ENCODE data around the gene PIGN. TPM values are rescaled to one million over a fixed set of nuclear protein-coding genes. Genes with fewer than 3 reads are reported as not detected.
"Not testable (repeated sequence)": the region's sequence is repeated elsewhere in the genome, so short reads cannot be mapped to it uniquely, and the experiment has no call there.

Gene PIGN
- total RNA-seq, 2 experiments from 2014 or later = 25.0 to 28.2 TPM

DNA sequence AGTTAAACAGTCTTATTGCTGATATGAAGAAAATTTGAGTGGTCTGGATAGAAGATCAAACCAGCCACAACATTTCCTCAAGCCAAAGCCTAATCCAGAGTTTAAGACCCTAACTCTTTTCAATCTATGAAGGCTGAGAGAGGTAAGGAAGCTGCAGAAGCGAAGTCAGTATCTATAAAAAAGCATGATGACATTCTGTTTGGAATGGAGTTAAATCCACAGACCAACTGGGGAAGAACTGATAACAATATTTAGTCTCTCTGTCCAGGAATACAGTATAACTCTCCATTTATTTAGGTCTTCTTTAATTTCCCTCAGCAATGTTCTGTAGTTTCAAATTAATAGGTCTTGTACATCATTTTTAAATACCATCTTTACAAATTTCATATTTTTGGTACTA, 16.0 kb downstream of the PIGN start:
- POLR2A ChIA-PET = no interaction called here
- H3K36me3 Mint-ChIP-seq = peaks cover 7% of the 10 kb centered on the region
- no peak for ATAC-seq (ENCODE audit: low read depth)
- H3K9me3 Mint-ChIP-seq = peaks cover 3% of the 10 kb centered on the region
- H3K27ac Mint-ChIP-seq = no peak overlapping the region
- peaks cover 2% of the 10 kb centered on the region for H3K4me1 Mint-ChIP-seq
- H3K4me3 Mint-ChIP-seq = no peak overlapping the region
- H3K27me3 Mint-ChIP-seq = no peaks in the 10 kb centered on the region
- no peak for DNase-seq

DNA sequence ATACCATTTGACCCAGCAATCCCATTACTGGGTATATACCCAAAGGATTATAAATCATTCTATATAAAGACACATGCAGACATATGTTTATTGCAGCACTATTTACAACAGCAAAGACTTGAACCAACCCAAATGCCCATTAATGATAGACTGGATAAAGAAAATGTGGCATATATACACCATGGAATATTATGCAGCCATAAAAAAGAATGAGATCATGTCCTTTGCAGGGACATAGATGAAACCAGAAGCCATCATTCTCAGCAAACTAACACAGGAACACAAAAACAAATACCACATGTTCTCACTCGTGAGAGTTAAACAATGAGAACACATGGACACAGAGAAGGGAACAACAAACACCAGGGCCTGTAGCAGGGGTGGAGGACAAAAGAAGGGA, 20.3 kb downstream of the PIGN start:
- not testable (repeated sequence) for ATAC-seq (ENCODE audit: low read depth); DNase-seq; H3K9me3 Mint-ChIP-seq; H3K27ac Mint-ChIP-seq; H3K27me3 Mint-ChIP-seq; H3K4me1 Mint-ChIP-seq; H3K4me3 Mint-ChIP-seq
- POLR2A ChIA-PET = interaction anchor here (1.2 kb wide), 1 partner anchor 20 kb away, joined by 4 read pairs; the partner anchor contains the start of genes PIGN and RELCH
- peaks cover 19% of the 10 kb centered on the region for H3K36me3 Mint-ChIP-seq

DNA sequence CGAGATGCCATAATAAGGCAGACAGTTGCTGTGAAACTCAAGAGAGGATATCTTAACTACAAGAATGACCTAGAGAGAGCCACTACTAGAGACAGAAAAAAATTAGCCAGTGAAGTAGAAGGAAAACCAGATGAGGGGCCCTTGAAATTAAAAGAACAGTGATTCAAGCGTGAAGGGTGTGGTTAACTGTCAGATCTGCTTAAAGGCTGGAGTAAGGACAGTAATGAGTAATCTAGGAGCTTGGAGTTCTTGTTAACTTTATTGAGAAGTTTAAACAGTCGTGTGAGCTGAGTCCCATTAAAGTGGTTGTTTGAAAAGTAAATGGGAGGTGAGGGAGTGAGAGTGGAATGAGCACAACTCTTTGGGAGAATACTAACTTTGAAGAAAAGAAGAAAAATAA, 21.3 kb downstream of the PIGN start:
- ATAC-seq (ENCODE audit: low read depth) = no peak

DNA sequence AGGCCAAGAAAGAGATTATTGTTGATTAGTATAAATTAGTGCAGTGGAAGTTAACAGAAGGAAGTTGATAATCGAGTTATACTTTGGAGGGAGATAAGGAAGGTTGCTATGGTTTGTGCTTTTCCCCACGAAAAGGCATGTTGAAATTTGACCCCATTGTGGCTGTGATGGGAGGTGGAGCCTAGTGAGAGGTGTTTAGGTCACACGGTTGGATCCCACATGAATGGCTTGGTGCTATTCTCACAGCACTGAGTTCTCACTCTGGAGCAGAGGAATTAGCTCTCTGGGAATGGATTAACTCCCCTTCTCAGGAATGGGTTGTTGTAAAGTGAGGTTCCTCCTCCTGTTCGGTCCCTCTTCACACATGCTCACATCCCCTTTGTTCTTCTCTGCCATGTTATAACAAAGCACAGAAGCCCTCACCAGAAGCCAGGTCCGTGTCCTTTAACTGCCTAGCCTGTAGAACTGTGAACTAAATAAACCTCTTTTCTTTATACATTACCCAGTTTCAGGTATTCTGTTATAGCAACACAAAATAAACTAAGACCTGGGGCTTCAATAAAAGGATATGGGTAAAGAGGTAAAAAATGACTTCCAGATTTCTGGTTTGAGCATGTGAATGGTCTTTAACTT, 21.9 kb downstream of the PIGN start:
- H3K27me3 Mint-ChIP-seq = no peaks in the 10 kb centered on the region
- no peak overlapping the region for H3K27ac Mint-ChIP-seq
- H3K9me3 Mint-ChIP-seq = peaks cover 7% of the 10 kb centered on the region
- peaks cover 3% of the 10 kb centered on the region for H3K4me1 Mint-ChIP-seq
- POLR2A ChIA-PET = interaction anchor here (1.2 kb wide), 1 partner anchor 22 kb away, joined by 4 read pairs; the partner anchor contains the start of genes PIGN and RELCH
- no peak for ATAC-seq (ENCODE audit: low read depth)
- H3K36me3 Mint-ChIP-seq = peaks cover 19% of the 10 kb centered on the region
- no peak overlapping the region for H3K4me3 Mint-ChIP-seq
- DNase-seq = no peak

More for the DNA sequence above, 21.3 kb downstream of the PIGN start:
- DNase-seq = no peak
- POLR2A ChIA-PET = interaction anchor here (1.2 kb wide), 1 partner anchor 21 kb away, joined by 4 read pairs; the partner anchor contains the start of genes PIGN and RELCH
- H3K4me1 Mint-ChIP-seq = peaks cover 3% of the 10 kb centered on the region
- H3K27me3 Mint-ChIP-seq = no peaks in the 10 kb centered on the region
- H3K4me3 Mint-ChIP-seq = no peak overlapping the region
- H3K27ac Mint-ChIP-seq = no peak overlapping the region
- H3K9me3 Mint-ChIP-seq = peaks cover 7% of the 10 kb centered on the region
- H3K36me3 Mint-ChIP-seq = peaks cover 19% of the 10 kb centered on the region

DNA sequence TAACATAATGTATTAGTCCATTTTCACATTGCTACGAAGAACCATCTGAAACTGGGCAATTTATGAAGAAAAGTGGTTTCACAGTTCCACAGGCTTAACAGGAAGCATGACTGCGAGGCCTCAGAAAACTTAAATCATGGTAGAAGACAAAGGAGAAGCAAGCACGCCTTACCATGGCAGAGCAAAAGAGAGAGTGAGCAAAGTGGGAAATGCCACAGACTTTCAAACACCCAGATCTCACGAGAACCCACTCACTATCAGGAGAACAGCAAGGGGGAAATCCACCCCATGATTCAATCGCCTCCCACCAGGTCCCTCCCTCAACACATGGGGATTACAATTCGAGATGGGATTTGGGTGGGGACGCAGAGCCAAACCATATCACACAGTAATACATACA, 22.5 kb downstream of the PIGN start:
- H3K27ac Mint-ChIP-seq = no peak overlapping the region
- H3K4me3 Mint-ChIP-seq = no peak overlapping the region
- H3K36me3 Mint-ChIP-seq = peaks cover 19% of the 10 kb centered on the region
- no peaks in the 10 kb centered on the region for H3K27me3 Mint-ChIP-seq
- H3K9me3 Mint-ChIP-seq = peaks cover 7% of the 10 kb centered on the region
- ATAC-seq (ENCODE audit: low read depth) (no peak), DNase-seq (no peak)
- POLR2A ChIA-PET = no interaction called here
- H3K4me1 Mint-ChIP-seq = peaks cover 3% of the 10 kb centered on the region

DNA sequence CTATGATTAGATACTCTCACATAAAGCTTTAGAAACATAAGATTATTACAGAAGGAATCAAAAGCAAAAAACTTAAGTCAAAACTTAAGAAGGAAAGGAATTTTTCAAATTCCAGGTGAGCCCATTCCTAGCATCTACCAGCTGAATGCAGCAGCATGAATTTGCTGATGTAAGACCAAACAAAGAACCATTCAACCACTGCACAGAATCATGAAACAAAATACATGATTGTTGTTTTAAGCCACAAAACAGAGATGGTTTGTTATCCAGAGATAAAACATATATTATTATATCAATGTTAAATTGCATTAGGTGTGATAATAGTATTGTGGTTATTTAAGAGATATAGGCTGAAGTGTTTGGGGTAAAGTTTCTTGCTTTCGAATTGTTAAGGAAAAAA, 29.0 kb downstream of the PIGN start:
- DNase-seq (no peak), ATAC-seq (ENCODE audit: low read depth) (no peak)
- POLR2A ChIA-PET = no interaction called here
- peaks cover 4% of the 10 kb centered on the region for H3K36me3 Mint-ChIP-seq
- no peaks in the 10 kb centered on the region for H3K27me3 Mint-ChIP-seq
- no peaks in the 10 kb centered on the region for H3K9me3 Mint-ChIP-seq
- no peak overlapping the region for H3K27ac Mint-ChIP-seq
- no peak overlapping the region for H3K4me3 Mint-ChIP-seq
- H3K4me1 Mint-ChIP-seq = no peaks in the 10 kb centered on the region

DNA sequence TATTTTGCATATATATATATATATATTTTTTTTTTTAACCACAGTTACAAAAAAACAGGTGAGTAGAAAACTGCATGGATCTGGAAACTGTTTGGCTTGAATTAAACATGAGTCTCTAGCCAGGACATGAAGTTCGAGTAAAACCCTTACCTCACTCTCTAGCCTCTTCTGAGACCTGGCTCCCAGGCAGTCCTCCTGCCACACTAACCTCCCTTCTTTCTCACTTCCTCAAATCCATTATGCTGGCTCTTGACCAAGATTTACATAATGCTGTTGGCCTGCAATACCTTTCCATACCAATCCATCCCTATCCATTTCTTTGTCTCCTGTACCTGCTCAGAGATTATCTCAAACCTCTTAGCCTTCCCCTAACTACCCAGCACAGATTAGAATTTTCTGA, 34.0 kb downstream of the PIGN start:
- H3K9me3 Mint-ChIP-seq = no peaks in the 10 kb centered on the region
- H3K27ac Mint-ChIP-seq = no peak overlapping the region
- H3K27me3 Mint-ChIP-seq = no peaks in the 10 kb centered on the region
- H3K4me1 Mint-ChIP-seq = no peaks in the 10 kb centered on the region
- no peak for ATAC-seq (ENCODE audit: low read depth)
- no peak for DNase-seq
- peaks cover 8% of the 10 kb centered on the region for H3K36me3 Mint-ChIP-seq
- POLR2A ChIA-PET = no interaction called here
- H3K4me3 Mint-ChIP-seq = no peak overlapping the region

DNA sequence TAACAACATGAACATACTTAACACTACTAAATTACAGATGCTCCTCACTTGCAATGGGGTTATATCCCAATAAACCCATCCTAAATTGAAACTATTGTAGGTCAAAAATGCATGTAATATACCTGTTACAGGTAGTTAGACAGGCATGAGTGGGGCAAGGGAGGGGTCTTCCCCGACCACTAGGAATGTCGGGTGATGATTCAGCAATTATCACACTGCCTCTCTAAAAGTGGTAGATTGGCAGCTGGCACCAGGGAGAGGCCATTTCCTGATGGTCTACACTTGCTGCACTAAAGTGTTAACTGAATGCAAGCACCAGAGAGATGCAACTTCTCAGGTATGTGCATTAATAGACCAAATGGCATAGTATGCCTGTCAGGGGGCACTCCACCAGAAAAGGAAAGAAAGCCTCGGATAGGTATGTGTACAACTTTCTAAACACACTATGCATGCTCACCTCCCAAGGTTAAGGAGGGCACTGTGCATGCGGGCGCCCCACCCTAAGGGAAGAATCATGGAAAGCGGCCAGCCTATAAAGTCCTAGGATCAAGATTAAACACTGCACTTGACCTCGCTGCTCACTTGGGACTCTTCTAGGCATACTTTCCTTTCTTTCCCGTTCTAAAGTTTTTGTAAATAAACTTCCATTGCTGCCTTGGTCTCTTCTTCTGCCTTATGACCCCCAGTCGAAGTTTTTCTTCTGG, 35.6 kb downstream of the PIGN start:
- POLR2A ChIA-PET = no interaction called here
- ATAC-seq (ENCODE audit: low read depth) (no peak), DNase-seq (no peak)
- no peaks in the 10 kb centered on the region for H3K4me1 Mint-ChIP-seq
- peaks cover 10% of the 10 kb centered on the region for H3K36me3 Mint-ChIP-seq
- H3K27ac Mint-ChIP-seq = no peak overlapping the region
- H3K9me3 Mint-ChIP-seq = no peaks in the 10 kb centered on the region
- no peaks in the 10 kb centered on the region for H3K27me3 Mint-ChIP-seq
- H3K4me3 Mint-ChIP-seq = no peak overlapping the region

DNA sequence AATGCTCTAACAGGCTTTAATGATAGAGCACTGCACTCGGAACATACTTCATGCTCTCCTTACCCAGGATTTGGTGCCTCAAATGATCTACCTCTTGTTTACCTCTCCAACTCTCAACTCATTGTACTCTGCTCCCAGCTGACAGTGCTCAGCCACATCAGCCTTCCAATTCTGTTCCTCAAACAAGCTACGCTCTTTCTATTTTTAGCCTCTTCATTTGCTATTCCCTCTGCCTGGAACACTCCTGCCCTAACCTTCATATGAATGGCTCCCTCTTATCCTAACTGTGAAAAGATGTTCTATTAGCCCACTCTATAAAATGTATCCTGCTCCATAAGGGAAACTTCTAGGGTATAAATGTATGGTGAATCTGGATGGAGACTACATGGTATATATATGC, 42.5 kb downstream of the PIGN start:
- peaks cover 2% of the 10 kb centered on the region for H3K4me1 Mint-ChIP-seq
- H3K9me3 Mint-ChIP-seq = no peaks in the 10 kb centered on the region
- no peak overlapping the region for H3K4me3 Mint-ChIP-seq
- peaks cover 7% of the 10 kb centered on the region for H3K36me3 Mint-ChIP-seq
- no peak overlapping the region for H3K27ac Mint-ChIP-seq
- H3K27me3 Mint-ChIP-seq = no peaks in the 10 kb centered on the region
- POLR2A ChIA-PET = no interaction called here
- DNase-seq (no peak), ATAC-seq (ENCODE audit: low read depth) (no peak)

DNA sequence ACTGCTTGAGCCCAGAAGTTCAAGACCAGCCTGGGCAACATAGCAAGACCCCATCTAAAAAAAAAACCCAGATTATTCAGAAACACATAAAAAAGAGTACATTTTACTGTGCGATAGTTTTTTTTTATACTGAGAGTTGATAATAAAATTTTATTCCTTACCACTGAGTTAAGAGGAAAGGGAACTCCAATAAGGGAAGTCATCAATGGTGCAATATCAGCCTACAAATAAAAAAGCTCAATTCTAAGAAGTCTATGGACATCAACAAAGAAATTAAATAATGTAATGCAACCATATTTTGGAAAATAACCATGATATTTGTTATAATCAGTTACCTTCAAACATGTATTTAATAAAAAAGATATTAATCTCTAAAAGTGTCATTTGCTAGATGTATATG, 46.6 kb downstream of the PIGN start:
- H3K4me3 Mint-ChIP-seq = no peak overlapping the region
- no peaks in the 10 kb centered on the region for H3K9me3 Mint-ChIP-seq
- peaks cover 2% of the 10 kb centered on the region for H3K4me1 Mint-ChIP-seq
- no peaks in the 10 kb centered on the region for H3K27me3 Mint-ChIP-seq
- ATAC-seq (ENCODE audit: low read depth) = no peak
- H3K27ac Mint-ChIP-seq = no peak overlapping the region
- no peak for DNase-seq
- POLR2A ChIA-PET = no interaction called here
- H3K36me3 Mint-ChIP-seq = peaks cover 12% of the 10 kb centered on the region

DNA sequence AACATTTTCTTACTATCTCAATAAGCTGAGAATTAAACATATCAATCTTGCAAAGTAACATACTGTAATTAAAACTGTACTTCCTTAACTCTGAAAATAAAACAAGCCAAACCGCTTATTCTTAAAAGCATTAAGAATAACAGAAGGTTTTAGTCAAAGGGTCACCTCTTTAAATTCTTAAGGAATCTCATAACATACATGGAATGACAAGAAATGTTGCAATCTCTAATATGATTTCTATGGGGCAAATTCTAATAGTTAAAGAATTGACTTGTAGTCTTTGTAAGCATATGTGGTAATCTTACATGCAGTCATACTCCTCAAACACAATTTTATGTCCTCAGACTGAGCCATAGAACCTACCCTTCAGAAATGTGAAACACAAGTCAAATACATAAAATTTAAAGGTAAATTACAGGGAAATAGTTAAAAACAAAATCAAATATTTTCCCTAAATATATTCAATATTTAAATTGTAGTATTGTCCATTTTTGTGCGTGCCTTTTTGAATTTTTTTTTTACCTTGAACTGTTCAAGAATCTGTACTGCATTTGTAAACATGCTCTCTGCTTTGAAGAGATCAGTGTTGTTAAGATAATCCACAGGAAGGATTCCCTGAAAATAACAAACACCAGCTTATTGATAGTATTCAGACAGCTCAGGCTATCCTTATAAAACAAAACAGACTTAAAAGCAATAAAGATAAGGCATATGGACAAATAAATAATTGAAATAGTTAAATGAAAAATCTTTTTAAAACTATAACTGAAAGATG, 48.2 kb downstream of the PIGN start:
- H3K27ac Mint-ChIP-seq = no peak overlapping the region
- H3K9me3 Mint-ChIP-seq = no peaks in the 10 kb centered on the region
- H3K36me3 Mint-ChIP-seq = peaks cover 7% of the 10 kb centered on the region
- H3K27me3 Mint-ChIP-seq = no peaks in the 10 kb centered on the region
- H3K4me1 Mint-ChIP-seq = no peaks in the 10 kb centered on the region
- ATAC-seq (ENCODE audit: low read depth) (no peak), DNase-seq (no peak)
- POLR2A ChIA-PET = no interaction called here
- no peak overlapping the region for H3K4me3 Mint-ChIP-seq

DNA sequence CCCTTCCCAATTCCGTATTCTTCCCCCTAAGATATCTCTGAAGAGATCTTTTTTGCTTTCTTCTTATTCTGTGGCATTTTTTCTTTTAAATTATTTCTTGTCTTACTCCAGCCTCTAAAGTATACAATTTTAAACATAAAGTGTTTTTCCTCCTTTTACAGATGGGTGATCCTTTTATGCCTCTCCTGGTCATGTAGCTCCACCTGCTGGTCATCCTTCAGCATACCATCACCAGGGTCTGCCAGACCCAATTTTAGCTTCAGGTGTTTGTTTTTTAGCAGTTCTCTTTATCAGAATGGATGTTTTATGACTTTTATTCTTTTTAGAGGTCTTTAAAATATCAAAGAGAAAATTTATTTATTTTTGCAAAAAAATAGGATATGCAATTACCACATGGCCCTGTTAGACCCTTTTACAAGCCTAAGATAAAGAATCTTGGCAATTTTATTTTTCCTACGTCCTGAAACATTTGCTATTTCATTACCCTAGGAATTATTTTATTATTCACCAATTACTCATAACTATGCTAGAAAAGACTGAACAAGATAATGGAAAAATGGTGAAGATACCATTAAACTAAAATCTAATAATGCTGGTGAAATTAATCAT, 55.5 kb downstream of the PIGN start:
- no peak overlapping the region for H3K27ac Mint-ChIP-seq
- POLR2A ChIA-PET = no interaction called here
- no peaks in the 10 kb centered on the region for H3K27me3 Mint-ChIP-seq
- H3K36me3 Mint-ChIP-seq = no peaks in the 10 kb centered on the region
- no peak overlapping the region for H3K4me3 Mint-ChIP-seq
- H3K4me1 Mint-ChIP-seq = no peaks in the 10 kb centered on the region
- ATAC-seq (ENCODE audit: low read depth) = no peak
- no peaks in the 10 kb centered on the region for H3K9me3 Mint-ChIP-seq
- DNase-seq = peak; percentile 29

DNA sequence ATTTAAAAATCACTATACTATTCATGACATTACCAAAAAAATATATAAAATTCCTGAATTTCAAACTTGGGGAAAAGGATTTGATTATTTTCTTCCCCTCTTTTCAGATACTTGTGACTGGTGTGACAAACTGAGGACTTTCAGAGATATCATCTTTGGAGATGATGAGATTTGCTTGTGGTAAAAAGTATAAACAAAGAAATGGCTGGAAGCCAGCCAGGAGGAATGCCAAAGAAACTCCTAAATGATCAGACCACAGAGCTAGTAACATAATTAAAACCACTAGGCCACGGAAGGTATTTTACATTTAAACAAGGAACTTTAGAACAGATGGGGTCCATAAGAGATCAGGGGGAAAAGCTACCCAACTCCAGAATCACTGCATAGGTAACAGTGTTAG, 58.7 kb downstream of the PIGN start:
- no peaks in the 10 kb centered on the region for H3K9me3 Mint-ChIP-seq
- POLR2A ChIA-PET = no interaction called here
- DNase-seq = no peak
- no peak overlapping the region for H3K4me3 Mint-ChIP-seq
- H3K27me3 Mint-ChIP-seq = no peaks in the 10 kb centered on the region
- no peak for ATAC-seq (ENCODE audit: low read depth)
- H3K4me1 Mint-ChIP-seq = no peaks in the 10 kb centered on the region
- H3K36me3 Mint-ChIP-seq = no peaks in the 10 kb centered on the region
- H3K27ac Mint-ChIP-seq = no peak overlapping the region
